ENCODE data around the gene WWP2.
"Not testable (repeated sequence)": the region's sequence is repeated elsewhere in the genome, so short reads cannot be mapped to it uniquely, and the experiment has no call there.

DNA sequence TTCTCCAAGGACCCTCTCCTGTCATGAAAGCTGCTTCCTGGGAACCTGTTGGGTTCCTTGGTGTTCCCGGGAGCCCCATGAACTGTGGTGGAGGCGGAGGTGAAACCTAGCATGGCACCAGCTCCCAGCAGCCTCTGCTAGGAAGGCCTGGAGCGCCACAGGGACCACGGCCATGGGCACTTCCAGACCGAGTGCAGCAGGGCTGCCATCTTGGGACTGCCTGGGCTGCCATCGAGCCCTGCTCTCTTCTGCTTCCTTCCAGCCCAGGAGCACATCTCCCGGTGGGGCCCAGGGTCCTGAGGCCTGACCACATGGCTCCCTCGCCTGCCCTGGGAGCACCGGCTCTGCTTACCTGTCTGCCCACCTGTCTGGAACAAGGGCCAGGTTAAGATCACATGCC is 201.2 kb downstream of the WWP2 start:
- TF ChIP-seq, protein P1, sequence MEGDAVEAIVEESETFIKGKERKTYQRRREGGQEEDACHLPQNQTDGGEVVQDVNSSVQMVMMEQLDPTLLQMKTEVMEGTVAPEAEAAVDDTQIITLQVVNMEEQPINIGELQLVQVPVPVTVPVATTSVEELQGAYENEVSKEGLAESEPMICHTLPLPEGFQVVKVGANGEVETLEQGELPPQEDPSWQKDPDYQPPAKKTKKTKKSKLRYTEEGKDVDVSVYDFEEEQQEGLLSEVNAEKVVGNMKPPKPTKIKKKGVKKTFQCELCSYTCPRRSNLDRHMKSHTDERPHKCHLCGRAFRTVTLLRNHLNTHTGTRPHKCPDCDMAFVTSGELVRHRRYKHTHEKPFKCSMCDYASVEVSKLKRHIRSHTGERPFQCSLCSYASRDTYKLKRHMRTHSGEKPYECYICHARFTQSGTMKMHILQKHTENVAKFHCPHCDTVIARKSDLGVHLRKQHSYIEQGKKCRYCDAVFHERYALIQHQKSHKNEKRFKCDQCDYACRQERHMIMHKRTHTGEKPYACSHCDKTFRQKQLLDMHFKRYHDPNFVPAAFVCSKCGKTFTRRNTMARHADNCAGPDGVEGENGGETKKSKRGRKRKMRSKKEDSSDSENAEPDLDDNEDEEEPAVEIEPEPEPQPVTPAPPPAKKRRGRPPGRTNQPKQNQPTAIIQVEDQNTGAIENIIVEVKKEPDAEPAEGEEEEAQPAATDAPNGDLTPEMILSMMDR (IDR thresholded peaks at IDR 0.05), result not testable (repeated sequence)
- not testable (repeated sequence) for TF ChIP-seq POLR2A (IDR thresholded peaks at IDR 0.05)
